NCI-H2081 (cell line): ENCODE results near the gene GBF1.
A peak's percentile ranks its signal among the peaks of the same experiment; 100 is the strongest.
"Not testable (repeated sequence)": the region's sequence is repeated elsewhere in the genome, so short reads cannot be mapped to it uniquely, and the experiment has no call there.

Experiments
- DNase-seq, 2 experiments: peaks; one replicate each; lab custom pipeline; 2025; lab: John Stamatoyannopoulos, UW

GBF1 gene

GRCh38 chr10:102245082-102245931 is at the start of gene GBF1:
Gene GBF1, plus strand, starts transcription at chr10:102245532. Its CDS starts 13,407 bp downstream, at chr10:102258939.
- DNase-seq: peak; percentile 96 to 99

GRCh38 chr10:102196893-102197292 is 48.4 kb upstream of the GBF1 start:
- DNase-seq: no peak

- DNase-seq: no peak
These were observed 47.3 kb upstream of the GBF1 start for GRCh38 chr10:102198027-102198426.

GRCh38 chr10:102200751-102201640 is 44.3 kb upstream of the GBF1 start:
- DNase-seq: no peak

GRCh38 chr10:102202386-102202785 is 42.9 kb upstream of the GBF1 start:
- no peak for DNase-seq

GRCh38 chr10:102208311-102209035 is 36.9 kb upstream of the GBF1 start:
- DNase-seq: no peak

GRCh38 chr10:102211615-102212299 is 33.6 kb upstream of the GBF1 start:
- DNase-seq: no peak

- DNase-seq: not testable (repeated sequence)
These were observed 31.7 kb upstream of the GBF1 start for GRCh38 chr10:102213599-102213998.

GRCh38 chr10:102219370-102219769 is 26.0 kb upstream of the GBF1 start:
- DNase-seq: no peak

GRCh38 chr10:102220612-102221011 is 24.7 kb upstream of the GBF1 start:
- no peak for DNase-seq

- DNase-seq: no peak
These were observed 22.5 kb upstream of the GBF1 start for GRCh38 chr10:102222797-102223196.

GRCh38 chr10:102225646-102226541 is 19.4 kb upstream of the GBF1 start, which contains the start of gene ELOVL3:
Gene ELOVL3, plus strand, starts transcription at chr10:102226299. Its CDS starts 250 bp downstream, at chr10:102226549.
- DNase-seq: peak; percentile 77 to 80

GRCh38 chr10:102226542-102226870 is 18.8 kb upstream of the GBF1 start:
- DNase-seq: no peak

- DNase-seq: no peak
These were observed 18.3 kb upstream of the GBF1 start for GRCh38 chr10:102227050-102227449.

- peak; percentile 68 to 74 for DNase-seq
These were observed 15.5 kb upstream of the GBF1 start for GRCh38 chr10:102229810-102230263.

GRCh38 chr10:102230264-102230860 is 15.0 kb upstream of the GBF1 start:
- peak; percentile 65 to 68 for DNase-seq

GRCh38 chr10:102230861-102231356 is 14.4 kb upstream of the GBF1 start:
- peak; percentile 13 to 42 for DNase-seq

- peak; percentile 2 to 8 for DNase-seq
These were observed 13.7 kb upstream of the GBF1 start for GRCh38 chr10:102231357-102232318.

GRCh38 chr10:102233997-102234396 is 11.3 kb upstream of the GBF1 start:
- DNase-seq: no peak
